ENCODE measurements around the gene VDR.
A peak's percentile ranks its signal among the peaks of the same experiment; 100 is the strongest.
"Not testable (repeated sequence)": the region's sequence is repeated elsewhere in the genome, so short reads cannot be mapped to it uniquely, and the experiment has no call there.

The VDR gene

GRCh38 chr12:47828976-47829482, 75.8 kb downstream of the VDR start:
- no peak for DNase-seq (ENCODE audit: low read depth in 3 of 3)

GRCh38 chr12:47828008-47828975, 76.5 kb downstream of the VDR start:
- DNase-seq (ENCODE audit: low read depth in 3 of 3) = no peak

- no peak for DNase-seq (ENCODE audit: low read depth in 3 of 3)
Observed at GRCh38 chr12:47825173-47825639, 79.6 kb downstream of the VDR start.

- DNase-seq (ENCODE audit: low read depth in 3 of 3) = no peak
Observed at GRCh38 chr12:47824635-47825034, 80.2 kb downstream of the VDR start.

- DNase-seq (ENCODE audit: low read depth in 3 of 3) = no peak
Observed at GRCh38 chr12:47824198-47824597, 80.6 kb downstream of the VDR start.

GRCh38 chr12:47823422-47824086, 81.2 kb downstream of the VDR start:
- no peak for DNase-seq (ENCODE audit: low read depth in 3 of 3)

- DNase-seq (ENCODE audit: low read depth in 3 of 3) = no peak
Observed at GRCh38 chr12:47822863-47823262, 81.9 kb downstream of the VDR start.

- DNase-seq (ENCODE audit: low read depth in 3 of 3) = no peak
Observed at GRCh38 chr12:47822401-47822800, 82.4 kb downstream of the VDR start.

- no peak for DNase-seq (ENCODE audit: low read depth in 3 of 3)
Observed at GRCh38 chr12:47821346-47821706, 83.5 kb downstream of the VDR start.

GRCh38 chr12:47820631-47821345, 84.0 kb downstream of the VDR start:
- no peak for DNase-seq (ENCODE audit: low read depth in 3 of 3)

- DNase-seq (ENCODE audit: low read depth in 3 of 3) = peak in 2 of 3 donors; percentile 62 to 78
Observed at GRCh38 chr12:47819896-47820630, 84.7 kb downstream of the VDR start, which contains the start of gene HDAC7. HDAC7 (minus strand) TSS chr12:47819903; CDS start chr12:47819785, 118 bp downstream.

- DNase-seq (ENCODE audit: low read depth in 3 of 3) = no peak
Observed at GRCh38 chr12:47819138-47819895, 85.5 kb downstream of the VDR start.

GRCh38 chr12:47818467-47819137, 86.2 kb downstream of the VDR start:
- DNase-seq (ENCODE audit: low read depth in 3 of 3) = no peak

GRCh38 chr12:47818007-47818376, 86.8 kb downstream of the VDR start:
- DNase-seq (ENCODE audit: low read depth in 3 of 3) = no peak

- no peak for DNase-seq (ENCODE audit: low read depth in 3 of 3)
Observed at GRCh38 chr12:47817272-47818006, 87.4 kb downstream of the VDR start.

- no peak for DNase-seq (ENCODE audit: low read depth in 3 of 3)
Observed at GRCh38 chr12:47816403-47817271, 88.2 kb downstream of the VDR start.

- not testable (repeated sequence) for DNase-seq (ENCODE audit: low read depth in 3 of 3)
Observed at GRCh38 chr12:47815447-47815846, 89.3 kb downstream of the VDR start.

- DNase-seq (ENCODE audit: low read depth in 3 of 3) = no peak
Observed at GRCh38 chr12:47814539-47815170, 90.1 kb downstream of the VDR start.

Data from stimulated activated CD4-positive, alpha-beta T cell treated with anti-CD3 and anti-CD28 coated beads, TNF-alpha, amount 100 ng/mL, for 48 hours (primary cell).